Endometrial microvascular endothelial cells (primary cell): ENCODE results near the gene MERTK. TPM values are rescaled to one million over a fixed set of nuclear protein-coding genes. Genes with fewer than 3 reads are reported as not detected.
"Not testable (repeated sequence)": the region's sequence is repeated elsewhere in the genome, so short reads cannot be mapped to it uniquely, and the experiment has no call there.

ENCODE experiments used
- in situ Hi-C: cut with HindIII; loops from 2 replicates; pipeline ENCODE4 v1.10.0; 2017; ENCODE audit warnings: low sequenced_read_pairs, low pct_unique_long_range_greater_than_20kb; ENCODE audit errors: inconsistent ontology term
- total RNA-seq: library from RNA; depleted of rRNA; stranded (reverse); fragments of >200 nt; gene quantifications from one replicate; pipeline ENCODE4 v1.2.3, GENCODE V29; 2015; ENCODE audit errors: inconsistent ontology term

The MERTK gene
- total RNA-seq, 1 donor from 2014 or later: 15.2 TPM

- in situ Hi-C loops: no loop called here
Observed at GRCh38 chr2:111908578-111908977, 10.2 kb downstream of the MERTK start.

- in situ Hi-C loops: no loop called here
Observed at GRCh38 chr2:111909079-111909478, 10.7 kb downstream of the MERTK start.

- in situ Hi-C loops: not testable (repeated sequence)
Observed at GRCh38 chr2:111909997-111910396, 11.6 kb downstream of the MERTK start.

- in situ Hi-C loops: no loop called here
Observed at GRCh38 chr2:111910609-111911277, 12.3 kb downstream of the MERTK start.

- in situ Hi-C loops: not testable (repeated sequence)
Observed at GRCh38 chr2:111911295-111911977, 13.0 kb downstream of the MERTK start.

GRCh38 chr2:111912547-111912946 lies 14.1 kb downstream of the MERTK start:
- in situ Hi-C loops: no loop called here

GRCh38 chr2:111917106-111917505 lies 18.7 kb downstream of the MERTK start:
- in situ Hi-C loops: no loop called here

- in situ Hi-C loops: no loop called here
Observed at GRCh38 chr2:111918383-111918806, 20.0 kb downstream of the MERTK start.

GRCh38 chr2:111919365-111919764 lies 21.0 kb downstream of the MERTK start:
- in situ Hi-C loops: no loop called here

- in situ Hi-C loops: no loop called here
Observed at GRCh38 chr2:111919794-111920608, 21.6 kb downstream of the MERTK start.

GRCh38 chr2:111923276-111923804 lies 24.9 kb downstream of the MERTK start:
- in situ Hi-C loops: no loop called here

GRCh38 chr2:111924617-111925107 lies 26.3 kb downstream of the MERTK start:
- in situ Hi-C loops: no loop called here

GRCh38 chr2:111927723-111928122 lies 29.3 kb downstream of the MERTK start:
- in situ Hi-C loops: no loop called here

GRCh38 chr2:111930409-111930808 lies 32.0 kb downstream of the MERTK start:
- in situ Hi-C loops: no loop called here

- in situ Hi-C loops: no loop called here
Observed at GRCh38 chr2:111930875-111931274, 32.5 kb downstream of the MERTK start.

GRCh38 chr2:111932841-111933291 lies 34.5 kb downstream of the MERTK start:
- in situ Hi-C loops: no loop called here

GRCh38 chr2:111933900-111934299 lies 35.5 kb downstream of the MERTK start:
- in situ Hi-C loops: not testable (repeated sequence)

GRCh38 chr2:111936881-111937280 lies 38.5 kb downstream of the MERTK start:
- in situ Hi-C loops: no loop called here

- in situ Hi-C loops: no loop called here
Observed at GRCh38 chr2:111938392-111938791, 40.0 kb downstream of the MERTK start.
